ENCODE results near the gene ADK.

The ADK gene

GRCh38 chr10:74244097-74244685, 93.2 kb downstream of the ADK start:
- TF ChIP-seq CTCF (IDR thresholded peaks at IDR 0.05), result no peak
- H3K4me1 ChIP-seq (ENCODE audit: control insufficient read depth in 1 of 2, insufficient read depth in 1 of 2, low read depth in 1 of 2, low read length in 1 of 2), result no peaks in the 10 kb centered on the region
- H3K27me3 ChIP-seq, result no peaks in the 10 kb centered on the region
- no peak overlapping the region for H3K27ac ChIP-seq
- no peak overlapping the region for H3K4me3 ChIP-seq (ENCODE audit: low read depth in 1 of 2, low read length in 1 of 2)
- peaks cover 7% of the 10 kb centered on the region for H3K36me3 ChIP-seq
- H3K9me3 ChIP-seq, result no peaks in the 10 kb centered on the region

GRCh38 chr10:74244807-74245206, 93.8 kb downstream of the ADK start:
- Histone ChIP-seq H3K36me3 (peaks cover 7% of the 10 kb centered on the region), H3K4me3 (ENCODE audit: low read depth in 1 of 2, low read length in 1 of 2) (no peak overlapping the region), H3K27me3 (no peaks in the 10 kb centered on the region), H3K4me1 (ENCODE audit: control insufficient read depth in 1 of 2, insufficient read depth in 1 of 2, low read depth in 1 of 2, low read length in 1 of 2) (no peaks in the 10 kb centered on the region), H3K9me3 (no peaks in the 10 kb centered on the region), H3K27ac (no peak overlapping the region)
- no peak for TF ChIP-seq CTCF (IDR thresholded peaks at IDR 0.05)

- Histone ChIP-seq H3K27ac (no peak overlapping the region), H3K4me1 (ENCODE audit: control insufficient read depth in 1 of 2, insufficient read depth in 1 of 2, low read depth in 1 of 2, low read length in 1 of 2) (no peaks in the 10 kb centered on the region), H3K9me3 (no peaks in the 10 kb centered on the region), H3K36me3 (peaks cover 7% of the 10 kb centered on the region), H3K4me3 (ENCODE audit: low read depth in 1 of 2, low read length in 1 of 2) (no peak overlapping the region), H3K27me3 (no peaks in the 10 kb centered on the region)
- TF ChIP-seq CTCF (IDR thresholded peaks at IDR 0.05), result no peak
These were observed 95.5 kb downstream of the ADK start for GRCh38 chr10:74246495-74246894.

GRCh38 chr10:74249865-74250264, 98.8 kb downstream of the ADK start:
- H3K4me1 ChIP-seq (ENCODE audit: control insufficient read depth in 1 of 2, insufficient read depth in 1 of 2, low read depth in 1 of 2, low read length in 1 of 2), result no peaks in the 10 kb centered on the region
- no peaks in the 10 kb centered on the region for H3K27me3 ChIP-seq
- no peak for TF ChIP-seq CTCF (IDR thresholded peaks at IDR 0.05)

GRCh38 chr10:74255214-74255613, 104.2 kb downstream of the ADK start:
- Histone ChIP-seq H3K36me3 (no peaks in the 10 kb centered on the region), H3K4me1 (ENCODE audit: control insufficient read depth in 1 of 2, insufficient read depth in 1 of 2, low read depth in 1 of 2, low read length in 1 of 2) (peaks cover 15 to 18% of the 10 kb centered on the region in 2 experiments), H3K9me3 (no peaks in the 10 kb centered on the region), H3K27me3 (no peaks in the 10 kb centered on the region), H3K27ac (peak overlapping the region; percentile 48), H3K4me3 (ENCODE audit: low read depth in 1 of 2, low read length in 1 of 2) (no peak overlapping the region)
- TF ChIP-seq CTCF (IDR thresholded peaks at IDR 0.05), result no peak

More at GRCh38 chr10:74249865-74250264, 98.8 kb downstream of the ADK start:
- Histone ChIP-seq H3K9me3 (no peaks in the 10 kb centered on the region), H3K27ac (no peak overlapping the region), H3K36me3 (no peaks in the 10 kb centered on the region), H3K4me3 (ENCODE audit: low read depth in 1 of 2, low read length in 1 of 2) (no peak overlapping the region)

Measured in neutrophil (primary cell).